Measurements from ENCODE around the gene SARM1. TPM values are rescaled to one million over a fixed set of nuclear protein-coding genes. Genes with fewer than 3 reads are reported as not detected.
A peak's percentile ranks its signal among the peaks of the same experiment; 100 is the strongest.

Gene SARM1
- total RNA-seq, 1 donor from 2014 or later = 29.6 TPM

DNA sequence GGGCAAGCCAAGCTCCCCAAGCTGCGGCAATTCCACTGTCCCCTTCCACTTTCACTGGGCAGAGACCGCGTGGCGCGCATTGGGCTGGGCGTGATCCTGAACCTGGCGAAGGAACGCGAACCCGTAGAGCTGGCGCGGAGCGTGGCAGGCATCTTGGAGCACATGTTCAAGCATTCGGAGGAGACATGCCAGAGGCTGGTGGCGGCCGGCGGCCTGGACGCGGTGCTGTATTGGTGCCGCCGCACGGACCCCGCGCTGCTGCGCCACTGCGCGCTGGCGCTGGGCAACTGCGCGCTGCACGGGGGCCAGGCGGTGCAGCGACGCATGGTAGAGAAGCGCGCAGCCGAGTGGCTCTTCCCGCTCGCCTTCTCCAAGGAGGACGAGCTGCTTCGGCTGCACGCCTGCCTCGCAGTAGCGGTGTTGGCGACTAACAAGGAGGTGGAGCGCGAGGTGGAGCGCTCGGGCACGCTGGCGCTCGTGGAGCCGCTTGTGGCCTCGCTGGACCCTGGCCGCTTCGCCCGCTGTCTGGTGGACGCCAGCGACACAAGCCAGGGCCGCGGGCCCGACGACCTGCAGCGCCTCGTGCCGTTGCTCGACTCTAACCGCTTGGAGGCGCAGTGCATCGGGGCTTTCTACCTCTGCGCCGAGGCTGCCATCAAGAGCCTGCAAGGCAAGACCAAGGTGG, 9.8 kb downstream of the SARM1 start:
- H3K27ac Mint-ChIP-seq = peak overlapping the region; percentile 50
- no peak for DNase-seq (ENCODE audit: extremely low spot score, unreplicated experiment)

GRCh38 chr17:28384281-28385036, 13.0 kb downstream of the SARM1 start:
- H3K36me3 Mint-ChIP-seq = peaks cover 25% of the 10 kb centered on the region
- H3K27ac Mint-ChIP-seq = no peak overlapping the region
- TF ChIP-seq CTCF (conservative IDR thresholded peaks at IDR 0.05) = no peak
- H3K4me3 Mint-ChIP-seq = peak overlapping the region; percentile 85
- DNase-seq (ENCODE audit: extremely low spot score, unreplicated experiment) = no peak
- peaks cover 6% of the 10 kb centered on the region for H3K4me1 Mint-ChIP-seq (ENCODE audit: unreplicated experiment)
- H3K27me3 Mint-ChIP-seq = peaks cover 56% of the 10 kb centered on the region
- H3K9me3 Mint-ChIP-seq = no peaks in the 10 kb centered on the region

More for the DNA sequence above, 9.8 kb downstream of the SARM1 start:
- no peaks in the 10 kb centered on the region for H3K9me3 Mint-ChIP-seq
- peaks cover 20% of the 10 kb centered on the region for H3K36me3 Mint-ChIP-seq
- H3K27me3 Mint-ChIP-seq = peaks cover 60% of the 10 kb centered on the region
- H3K4me3 Mint-ChIP-seq = peak overlapping the region; percentile 59
- peak; percentile 60 for TF ChIP-seq CTCF (conservative IDR thresholded peaks at IDR 0.05)
- peaks cover 6% of the 10 kb centered on the region for H3K4me1 Mint-ChIP-seq (ENCODE audit: unreplicated experiment)

DNA sequence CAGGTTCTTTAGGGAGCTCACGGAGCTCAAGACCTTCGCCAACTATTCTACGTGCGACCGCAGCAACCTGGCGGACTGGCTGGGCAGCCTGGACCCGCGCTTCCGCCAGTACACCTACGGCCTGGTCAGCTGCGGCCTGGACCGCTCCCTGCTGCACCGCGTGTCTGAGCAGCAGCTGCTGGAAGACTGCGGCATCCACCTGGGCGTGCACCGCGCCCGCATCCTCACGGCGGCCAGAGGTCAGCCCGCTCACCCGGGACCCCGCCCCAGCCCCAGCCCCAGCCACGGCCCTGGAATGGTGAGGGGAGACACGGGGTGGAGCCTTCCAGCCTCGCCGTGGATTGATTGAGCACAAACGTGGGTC, 13.5 kb downstream of the SARM1 start:
- DNase-seq (ENCODE audit: extremely low spot score, unreplicated experiment) = no peak
- peaks cover 28% of the 10 kb centered on the region for H3K36me3 Mint-ChIP-seq
- peak overlapping the region; percentile 85 for H3K4me3 Mint-ChIP-seq
- no peak for TF ChIP-seq CTCF (conservative IDR thresholded peaks at IDR 0.05)
- H3K9me3 Mint-ChIP-seq = no peaks in the 10 kb centered on the region
- H3K4me1 Mint-ChIP-seq (ENCODE audit: unreplicated experiment) = peaks cover 6% of the 10 kb centered on the region
- peaks cover 51% of the 10 kb centered on the region for H3K27me3 Mint-ChIP-seq
- no peak overlapping the region for H3K27ac Mint-ChIP-seq

- peaks cover 2% of the 10 kb centered on the region for H3K4me1 Mint-ChIP-seq (ENCODE audit: unreplicated experiment)
- no peak for TF ChIP-seq CTCF (conservative IDR thresholded peaks at IDR 0.05)
- peaks cover 48% of the 10 kb centered on the region for H3K27me3 Mint-ChIP-seq
- DNase-seq (ENCODE audit: extremely low spot score, unreplicated experiment) = no peak
- H3K27ac Mint-ChIP-seq = no peak overlapping the region
- no peaks in the 10 kb centered on the region for H3K9me3 Mint-ChIP-seq
- H3K4me3 Mint-ChIP-seq = no peak overlapping the region
- H3K36me3 Mint-ChIP-seq = peaks cover 28% of the 10 kb centered on the region
These were observed 13.9 kb downstream of the SARM1 start for GRCh38 chr17:28385406-28385805.

DNA sequence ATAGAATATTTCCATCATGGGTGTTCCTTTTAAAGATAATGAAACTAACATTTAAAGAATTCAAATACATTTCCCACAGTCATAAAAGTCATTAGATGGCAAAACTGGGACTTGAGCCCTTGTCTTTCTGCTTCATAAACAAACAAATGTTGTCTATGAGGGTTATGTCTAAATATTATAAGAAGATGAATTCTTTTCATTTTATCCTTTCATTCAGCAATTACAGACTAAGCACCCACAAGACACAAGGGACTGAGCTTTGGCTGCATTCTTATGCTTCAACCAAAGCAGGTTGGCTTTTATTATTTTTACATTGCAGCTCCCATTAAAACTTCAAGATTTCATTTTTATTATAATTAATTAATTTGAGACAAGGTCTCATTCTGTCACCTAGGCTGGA, 14.9 kb downstream of the SARM1 start:
- H3K36me3 Mint-ChIP-seq = peaks cover 33% of the 10 kb centered on the region
- no peak overlapping the region for H3K27ac Mint-ChIP-seq

More for the DNA sequence above, 14.9 kb downstream of the SARM1 start:
- no peak for TF ChIP-seq CTCF (conservative IDR thresholded peaks at IDR 0.05)
- peaks cover 38% of the 10 kb centered on the region for H3K27me3 Mint-ChIP-seq
- H3K4me3 Mint-ChIP-seq = no peak overlapping the region
- no peaks in the 10 kb centered on the region for H3K9me3 Mint-ChIP-seq
- DNase-seq (ENCODE audit: extremely low spot score, unreplicated experiment) = no peak
- H3K4me1 Mint-ChIP-seq (ENCODE audit: unreplicated experiment) = no peaks in the 10 kb centered on the region

Data from type B pancreatic cell (in vitro differentiated cells).